Stimulated activated CD8-positive, alpha-beta memory T cell treated with anti-CD3 and anti-CD28 coated beads, Interleukin-4, amount 100 ng/mL, for 24 hours (primary cell): Measurements from ENCODE around the gene CMTM2.
A peak's percentile ranks its signal among the peaks of the same experiment; 100 is the strongest.
"Not testable (repeated sequence)": the region's sequence is repeated elsewhere in the genome, so short reads cannot be mapped to it uniquely, and the experiment has no call there.

Experiments
- DNase-seq: peaks from one replicate; pipeline ENCODE4 v3.0.0-alpha.2; 2020; ENCODE audit warnings: low read depth

The CMTM2 gene

DNA sequence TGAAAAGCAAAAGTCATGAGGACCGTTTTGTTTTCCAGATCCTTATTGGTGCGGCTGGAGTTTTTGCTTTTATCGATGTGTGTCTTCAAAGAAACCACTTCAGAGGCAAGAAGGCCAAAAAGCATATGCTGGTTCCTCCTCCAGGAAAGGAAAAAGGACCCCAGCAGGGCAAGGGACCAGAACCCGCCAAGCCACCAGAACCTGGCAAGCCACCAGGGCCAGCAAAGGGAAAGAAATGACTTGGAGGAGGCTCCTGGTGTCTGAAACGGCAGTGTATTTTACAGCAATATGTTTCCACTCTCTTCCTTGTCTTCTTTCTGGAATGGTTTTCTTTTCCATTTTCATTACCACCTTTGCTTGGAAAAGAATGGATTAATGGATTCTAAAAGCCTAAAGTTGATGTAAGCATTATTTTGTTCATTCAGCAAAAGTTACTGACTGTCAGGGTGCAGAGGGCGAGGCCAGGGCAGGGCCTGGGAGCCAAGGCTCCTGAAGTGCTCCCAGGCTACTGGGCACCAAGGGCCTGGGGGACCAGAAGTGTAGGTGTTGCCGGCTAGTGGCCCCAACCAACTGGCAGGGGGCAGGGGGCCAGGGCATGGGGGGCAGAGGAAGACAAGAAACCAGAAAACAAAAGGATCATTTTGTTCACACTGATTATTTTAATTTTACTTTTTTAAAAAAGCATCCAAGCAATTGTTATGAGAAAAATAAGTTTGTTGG, 8.8 kb downstream of the CMTM2 start:
- DNase-seq: no peak

DNA sequence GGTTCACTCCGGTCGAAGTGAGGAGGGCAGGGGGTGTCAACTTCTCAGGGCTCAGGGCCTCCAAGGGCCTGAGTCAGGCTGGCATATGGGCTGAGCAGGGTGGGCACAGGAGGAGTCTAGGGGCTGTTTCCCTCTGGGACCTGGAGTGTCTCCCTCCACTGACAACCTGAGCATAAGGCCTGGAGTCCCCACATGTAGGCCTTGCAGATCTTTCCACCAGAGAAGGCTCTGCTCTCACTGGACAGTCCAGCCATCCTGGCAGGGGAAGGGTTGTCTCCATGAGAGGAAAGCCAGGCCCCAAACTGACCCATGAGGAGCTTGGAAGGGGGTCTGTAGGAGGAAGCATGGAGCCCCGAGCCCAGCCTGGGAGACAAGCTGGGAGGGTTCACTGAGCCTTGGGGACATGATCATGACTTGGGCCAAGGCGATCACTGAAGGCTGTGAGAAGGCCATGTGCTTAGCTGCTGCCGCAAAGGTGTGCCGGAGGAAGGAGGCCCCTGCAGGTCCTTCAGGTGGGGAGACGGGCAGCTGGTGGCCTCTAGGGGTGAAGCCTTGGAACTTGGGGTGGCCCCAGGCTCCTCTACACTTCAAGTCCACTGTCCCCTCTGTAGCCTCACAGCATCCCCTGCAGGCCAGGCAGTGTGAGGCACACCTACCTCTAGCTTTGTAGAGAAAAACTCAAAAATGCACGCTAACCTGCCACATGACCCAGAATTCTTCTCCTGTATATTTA, 9.9 kb downstream of the CMTM2 start:
- peak; percentile 34 for DNase-seq

DNA sequence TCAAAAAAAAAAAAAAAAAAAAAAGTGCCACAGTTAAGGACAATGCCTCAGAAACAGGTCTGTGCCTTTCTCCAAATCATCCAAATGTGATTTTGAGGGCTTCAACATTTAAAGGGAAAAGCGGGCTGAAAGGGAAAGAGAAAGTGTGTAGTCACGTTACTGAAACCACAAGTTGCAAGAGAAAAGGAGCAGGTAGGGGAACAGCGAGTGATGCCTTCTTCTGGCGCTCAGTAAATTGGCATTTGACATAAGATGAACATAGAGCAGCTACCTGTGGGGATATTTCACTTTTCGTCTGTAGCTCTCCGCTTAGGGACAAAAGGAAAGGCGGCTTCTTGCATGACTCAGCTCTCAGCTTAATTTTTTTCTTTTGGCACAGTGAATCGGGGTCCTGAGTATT, 11.1 kb downstream of the CMTM2 start:
- DNase-seq: no peak

DNA sequence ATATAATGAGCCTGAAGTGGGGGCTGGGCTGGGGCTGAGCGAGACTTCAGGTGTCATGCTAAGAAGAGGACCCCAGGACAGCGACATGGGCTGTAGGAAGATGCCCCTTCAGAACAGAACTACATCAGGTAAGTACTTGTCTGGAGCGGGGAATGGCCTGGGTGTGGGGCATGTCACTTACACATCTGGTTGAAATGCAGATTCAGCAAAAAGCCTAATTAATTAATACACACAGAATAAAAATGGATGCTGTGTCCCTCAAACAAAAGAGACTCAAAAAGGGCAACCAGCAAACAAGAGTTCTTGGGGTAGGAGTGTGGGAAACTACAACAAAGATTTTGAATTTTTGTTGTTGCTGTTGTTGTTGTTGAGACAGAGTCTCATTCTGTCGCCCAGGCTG, 11.8 kb downstream of the CMTM2 start:
- DNase-seq: no peak

DNA sequence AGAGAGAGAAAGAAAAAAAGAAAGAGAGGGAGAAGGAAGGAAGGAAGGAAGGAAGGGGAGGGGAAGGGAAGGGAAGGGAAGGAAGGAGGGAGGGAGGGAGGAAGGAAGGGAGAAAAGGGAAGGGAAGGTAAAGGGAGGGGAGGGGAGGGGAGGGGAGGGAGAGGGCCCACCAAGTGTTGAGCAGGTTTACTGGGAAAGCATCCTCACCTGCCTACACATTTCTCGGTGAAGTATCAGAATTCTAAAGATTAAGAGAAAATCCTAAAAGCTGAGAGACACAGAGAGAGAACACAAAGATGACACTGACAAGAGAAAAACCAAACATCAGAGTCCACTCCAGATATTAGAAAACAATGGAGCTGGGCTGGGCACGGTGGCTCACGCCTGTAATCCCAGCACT, 13.0 kb downstream of the CMTM2 start:
- DNase-seq: no peak

DNA sequence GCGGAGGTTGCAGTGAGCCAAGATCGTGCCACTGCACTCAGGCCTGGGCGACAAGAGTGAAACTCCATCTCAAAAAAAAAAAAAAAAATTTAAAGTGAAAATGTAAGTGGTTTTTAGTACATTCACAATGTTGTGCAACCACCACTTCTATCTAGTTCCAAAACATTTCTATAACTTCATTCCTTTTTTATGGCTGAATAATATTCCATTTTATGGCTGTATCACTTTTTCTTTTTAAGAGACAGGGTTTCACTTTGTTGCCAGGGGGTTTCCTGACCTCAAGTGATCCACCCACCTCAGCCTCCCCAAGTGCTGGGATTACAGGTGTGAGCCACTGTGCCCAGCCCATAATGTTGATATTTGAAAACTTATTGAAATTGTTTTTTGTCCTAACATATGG, 13.6 kb downstream of the CMTM2 start:
- DNase-seq: no peak

DNA sequence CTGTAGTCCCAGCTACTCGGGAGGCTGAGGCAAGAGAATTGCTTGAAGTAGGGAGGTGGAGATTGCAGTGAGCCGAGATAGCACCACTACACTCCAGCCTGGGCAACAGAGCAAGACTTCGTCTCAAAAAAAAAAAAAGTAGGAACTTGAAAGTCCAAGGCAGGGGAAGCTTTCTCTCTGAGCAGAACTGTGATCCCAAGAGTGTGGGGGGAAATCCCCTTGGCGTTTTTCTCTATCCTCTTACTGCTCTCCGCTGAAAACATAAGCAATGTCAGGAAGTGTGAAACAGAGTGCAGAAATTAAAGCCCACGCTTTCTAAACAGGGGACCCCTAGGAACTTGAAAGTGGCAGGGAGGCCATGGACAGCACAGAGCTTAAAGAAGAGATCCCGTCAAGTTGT, 15.5 kb downstream of the CMTM2 start:
- DNase-seq: no peak

DNA sequence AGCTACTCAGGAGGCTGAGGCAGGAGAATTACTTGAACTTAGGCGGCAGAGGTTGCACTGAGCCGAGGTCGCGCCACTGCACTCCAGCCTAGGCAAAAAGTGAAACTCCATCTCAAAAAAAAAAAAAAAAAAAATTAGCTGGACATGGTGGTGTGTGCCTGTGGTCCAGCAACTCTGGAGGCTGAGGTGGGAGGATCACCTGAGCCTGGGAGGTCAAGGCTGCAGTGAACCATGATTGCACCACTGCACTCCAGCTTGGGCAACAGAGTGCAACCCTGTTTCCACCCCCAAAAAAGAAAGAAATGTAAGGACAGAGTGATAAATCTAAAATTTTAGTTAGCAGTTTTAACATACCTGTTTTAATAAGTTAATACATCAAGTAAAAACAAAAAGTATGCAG, 17.3 kb downstream of the CMTM2 start:
- not testable (repeated sequence) for DNase-seq

DNA sequence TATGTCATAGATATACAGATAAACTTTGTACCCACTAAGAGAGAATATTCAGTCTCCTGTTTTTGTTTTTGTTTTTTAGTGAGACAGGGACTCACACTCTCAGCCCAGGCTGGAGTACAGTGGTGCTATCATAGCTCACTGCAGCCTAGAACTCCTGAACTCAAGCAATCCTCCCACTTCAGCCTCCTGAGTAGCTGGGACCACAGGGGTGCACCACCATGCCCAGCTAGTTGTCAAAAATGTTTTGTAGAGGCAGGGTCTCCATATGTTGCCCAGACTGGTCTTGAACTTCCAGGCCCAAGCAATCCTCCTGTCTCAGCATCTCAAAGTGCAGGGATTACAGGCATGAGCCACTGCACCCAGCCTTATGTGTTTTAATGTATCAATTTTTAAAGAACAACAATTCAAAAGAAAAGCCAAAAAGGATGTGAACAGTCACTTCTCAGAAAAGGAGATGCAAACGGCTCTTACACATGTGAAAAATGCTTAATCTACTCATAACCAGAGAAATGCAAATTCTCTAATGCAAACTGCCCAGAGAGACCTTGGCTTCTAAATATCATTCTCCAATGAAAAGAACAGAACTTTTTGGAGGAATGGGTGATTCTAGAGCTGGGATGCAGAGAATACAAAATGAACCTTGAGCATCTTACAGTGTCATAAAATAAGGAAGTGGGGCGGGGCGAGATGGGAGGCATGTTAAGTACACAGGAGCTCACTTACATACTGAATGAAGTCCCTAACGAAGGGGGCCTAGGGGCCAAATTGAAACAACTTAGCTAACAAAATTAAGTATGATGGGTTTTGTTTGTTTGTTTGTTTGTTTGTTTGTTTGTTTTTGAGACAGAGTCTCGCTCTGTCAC, 18.0 kb downstream of the CMTM2 start:
- no peak for DNase-seq

DNA sequence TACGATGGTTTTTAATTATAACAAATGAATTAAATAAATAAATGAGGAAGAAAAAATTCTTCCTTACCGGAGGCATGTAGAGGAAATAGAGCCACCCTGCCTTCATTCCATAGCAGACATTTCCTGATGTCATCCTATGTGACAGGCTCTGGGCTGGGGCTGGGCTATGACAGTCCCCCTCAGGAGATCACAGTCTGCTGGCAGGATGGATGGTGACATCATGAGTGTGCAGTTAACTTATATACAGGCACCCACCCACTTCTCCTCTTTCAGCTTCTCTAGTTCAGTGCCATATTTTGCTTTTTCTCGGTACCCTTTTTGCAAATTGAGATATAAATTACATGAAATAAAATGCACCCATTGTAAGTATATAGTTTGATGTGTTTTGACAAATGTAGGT, 18.8 kb downstream of the CMTM2 start:
- DNase-seq: no peak

DNA sequence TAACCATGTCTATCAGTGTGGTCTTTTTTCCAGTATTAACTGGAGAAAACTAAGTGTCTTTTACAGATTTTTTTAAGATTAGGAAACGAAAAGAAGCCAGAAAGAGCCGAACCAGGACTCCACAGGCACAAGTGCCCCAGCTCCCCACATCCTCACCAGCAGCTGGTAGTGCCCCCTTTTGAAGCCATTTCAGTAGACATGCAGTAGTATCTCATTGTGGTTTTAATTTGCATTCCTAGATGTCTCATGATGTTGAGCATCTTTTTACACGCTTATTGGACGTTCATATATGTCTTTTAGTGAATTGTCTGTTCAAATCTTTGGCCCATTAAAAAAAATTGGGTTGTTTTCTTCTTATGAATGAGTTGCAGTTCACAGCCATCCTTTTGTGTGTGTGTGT, 20.5 kb downstream of the CMTM2 start:
- DNase-seq: no peak

DNA sequence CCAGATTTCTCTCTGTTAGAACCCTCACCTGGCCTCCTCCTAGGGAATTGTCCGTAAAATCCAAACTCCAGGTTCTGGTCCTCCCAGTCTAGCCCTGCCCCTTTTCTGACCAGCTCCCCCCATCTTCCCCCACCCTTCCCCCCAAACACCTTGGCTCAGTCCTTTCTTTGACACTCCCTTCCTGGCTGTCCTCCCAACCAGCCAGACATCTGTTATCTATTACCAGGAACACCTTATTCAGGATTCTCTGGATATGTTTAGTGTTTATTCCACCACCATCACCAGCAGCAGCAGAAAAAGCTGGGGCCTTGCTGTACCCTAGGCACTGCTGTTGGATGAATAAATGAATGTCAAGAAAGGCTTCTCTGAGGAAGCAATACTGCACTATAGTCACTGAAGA, 21.2 kb downstream of the CMTM2 start:
- no peak for DNase-seq

DNA sequence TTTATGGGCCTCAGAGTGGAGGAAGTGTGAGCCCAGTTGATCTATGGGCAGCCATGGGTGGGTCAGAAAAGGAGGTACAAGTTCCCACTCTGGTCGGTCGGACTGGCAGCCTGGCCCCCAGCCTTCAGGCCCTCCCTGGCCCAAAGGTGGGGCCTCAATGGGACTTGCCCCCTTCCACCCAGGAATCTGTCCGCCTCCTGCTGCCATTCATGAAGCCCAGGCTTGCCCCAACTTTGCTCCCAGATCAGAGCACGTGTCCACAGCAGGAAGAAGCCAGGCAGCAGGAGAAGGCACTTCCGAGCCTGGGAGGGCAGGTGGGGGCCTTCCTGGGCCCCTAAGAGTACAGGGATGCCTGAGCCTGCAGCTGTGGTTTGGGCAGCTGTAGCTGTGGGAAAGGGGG, 22.2 kb downstream of the CMTM2 start:
- no peak for DNase-seq

DNA sequence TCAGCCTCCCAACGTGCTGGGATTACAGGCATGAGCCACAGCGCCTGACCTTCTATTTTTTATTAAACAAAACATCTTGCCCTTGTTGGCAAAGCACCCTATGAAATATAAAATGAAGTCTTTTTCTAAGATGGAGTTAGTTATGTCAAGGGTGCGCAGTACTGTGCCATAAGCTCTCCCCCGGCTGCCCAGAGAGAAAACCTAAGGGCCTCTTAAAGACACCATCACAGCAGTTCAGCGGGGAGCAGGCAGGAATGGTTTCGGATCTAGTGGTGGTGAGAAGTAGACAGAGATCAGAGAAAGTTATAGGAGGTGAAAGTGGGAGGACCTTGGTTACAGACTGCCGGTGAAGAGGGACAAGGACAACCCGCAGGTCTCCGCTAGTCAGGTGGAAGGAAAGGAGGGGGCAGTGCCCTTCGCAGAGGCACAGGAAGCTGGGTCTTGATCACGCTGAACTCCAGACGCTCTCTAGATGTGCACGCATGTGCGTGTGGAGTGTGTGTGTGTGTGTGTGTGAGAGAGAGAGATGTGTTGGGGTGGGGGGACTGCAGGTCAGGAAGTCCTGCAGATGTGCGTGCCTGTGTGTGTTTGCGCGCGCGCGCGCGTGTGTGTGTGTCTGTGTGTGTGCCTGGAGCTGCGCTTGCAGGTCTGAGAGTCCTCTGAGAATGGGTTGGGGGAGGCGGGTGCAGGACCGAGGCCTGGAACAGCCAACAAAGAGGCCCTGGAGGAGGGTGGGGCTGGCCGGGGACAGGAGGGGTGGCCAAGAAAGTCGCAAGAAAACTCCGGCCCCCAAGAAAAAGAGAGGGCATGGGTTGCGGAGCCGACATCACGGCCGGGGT, 24.5 kb downstream of the CMTM2 start:
- peak; percentile 43 for DNase-seq

DNA sequence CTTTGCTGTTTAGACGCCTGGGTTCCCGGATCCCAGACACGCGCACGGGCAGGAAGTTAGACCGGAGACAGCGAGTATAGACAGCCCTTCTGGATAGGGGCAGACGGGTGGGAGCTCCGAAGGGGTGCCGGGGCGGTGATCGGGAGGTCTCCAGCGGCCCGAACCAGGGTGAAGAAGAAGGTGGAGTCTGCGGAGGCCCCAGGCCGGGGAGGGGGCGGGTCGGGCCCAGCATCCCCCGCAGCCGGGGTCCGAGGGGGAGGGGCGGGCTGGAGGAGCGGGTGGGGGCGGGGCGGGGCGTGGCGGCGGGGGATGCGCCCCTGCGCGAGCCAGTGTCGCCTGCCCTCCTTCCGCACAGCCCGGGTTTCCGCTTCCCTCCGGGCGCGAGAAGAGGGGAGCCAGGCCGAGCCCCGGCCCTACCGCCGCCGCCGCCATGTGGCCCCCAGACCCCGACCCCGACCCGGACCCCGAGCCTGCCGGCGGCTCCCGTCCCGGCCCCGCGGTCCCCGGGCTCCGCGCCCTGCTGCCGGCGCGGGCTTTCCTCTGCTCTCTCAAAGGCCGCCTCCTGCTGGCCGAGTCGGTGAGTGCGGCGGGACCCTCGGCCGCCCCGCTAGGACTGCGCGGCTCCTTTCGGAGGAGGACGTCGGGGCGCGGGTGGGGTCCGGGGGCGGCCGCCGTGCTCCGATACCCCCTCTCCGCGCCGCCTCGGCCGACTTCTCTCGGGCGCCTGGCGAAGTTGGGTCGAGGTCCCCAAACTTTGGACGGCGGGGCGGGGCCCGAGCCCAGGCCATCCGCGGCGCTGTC, 25.3 kb downstream of the CMTM2 start, which contains the start of gene CMTM3:
Gene CMTM3 (plus strand): TSS at position 329 of the 801 bp plus-strand sequence. CDS start 102 bp downstream, at position 431.
- peak; percentile 62 for DNase-seq

DNA sequence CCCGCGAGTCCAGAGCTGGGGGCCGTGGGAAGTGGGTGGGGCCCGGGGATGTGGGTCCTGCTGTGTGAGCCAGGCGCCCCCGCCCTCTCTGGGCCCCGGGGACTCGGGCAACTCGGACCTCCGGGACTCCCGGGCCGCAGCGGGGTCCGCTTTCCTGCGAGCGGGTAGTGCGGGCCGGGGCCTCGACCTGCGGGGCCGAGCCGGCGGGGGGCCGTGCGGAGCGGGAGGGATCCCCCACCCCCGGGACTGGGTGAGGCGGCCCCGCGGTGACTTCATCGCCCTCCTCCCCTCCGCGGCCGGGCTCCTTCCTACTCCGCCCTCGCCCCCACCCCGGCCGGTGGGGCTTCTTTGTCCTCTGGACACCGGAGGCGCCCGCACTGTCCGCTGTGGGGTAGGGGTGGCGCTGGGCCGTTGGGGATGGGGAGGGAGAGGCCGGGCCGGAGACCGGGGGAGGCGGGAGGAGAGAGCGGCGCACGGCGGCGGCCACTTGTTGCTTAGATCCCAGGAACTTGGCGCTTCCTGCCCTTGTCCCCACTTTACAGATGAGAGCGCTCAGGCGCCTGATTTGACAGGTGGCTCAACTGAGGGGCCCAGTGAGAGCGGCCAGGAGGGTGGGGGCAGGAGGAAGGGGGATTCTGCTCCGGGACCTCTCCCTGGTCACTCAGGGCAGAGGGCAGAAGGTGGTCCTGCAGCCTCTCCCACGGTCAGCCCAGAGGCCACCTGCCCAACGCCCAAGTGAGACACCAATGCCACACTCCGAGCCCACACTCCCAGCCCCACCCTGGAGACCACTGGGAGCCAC, 26.1 kb downstream of the CMTM2 start:
- DNase-seq: peak; percentile 20

DNA sequence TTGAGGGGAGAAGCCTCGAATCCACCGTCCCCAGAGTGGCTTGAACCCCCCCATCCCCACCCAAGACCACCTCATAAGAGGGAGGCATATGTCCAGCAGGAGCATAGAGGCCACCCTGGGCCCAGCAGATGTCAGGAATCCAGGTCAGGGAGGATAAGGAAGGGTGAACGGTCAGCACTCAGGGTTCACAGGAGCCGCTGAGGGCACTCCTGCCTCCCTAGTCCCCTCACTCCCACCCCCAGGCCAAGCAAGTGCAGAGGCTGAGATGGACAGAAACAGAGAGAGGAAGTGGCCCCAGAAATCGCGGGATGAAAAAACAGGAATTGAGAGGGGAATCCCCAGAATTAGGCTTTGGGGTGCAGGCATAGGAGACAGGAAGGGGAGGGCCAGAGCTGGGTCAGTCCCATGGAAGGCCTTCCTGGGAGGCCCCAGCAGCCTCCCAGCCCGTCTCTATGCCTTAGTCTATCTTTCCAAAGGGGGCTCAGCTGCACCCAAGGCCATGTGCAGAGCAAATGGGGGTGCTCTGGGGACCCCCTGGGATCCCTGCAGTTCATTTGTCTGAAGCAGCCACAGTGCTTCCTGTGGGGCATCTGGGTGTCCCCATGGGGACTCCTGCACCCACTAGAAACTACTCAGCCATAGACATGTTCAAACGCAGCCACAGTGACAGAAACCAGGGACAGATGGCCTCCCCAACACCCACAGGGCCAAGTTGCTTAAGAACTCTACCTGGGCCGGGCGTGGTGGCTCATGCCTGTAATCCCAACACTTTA, 26.9 kb downstream of the CMTM2 start:
- DNase-seq: no peak

DNA sequence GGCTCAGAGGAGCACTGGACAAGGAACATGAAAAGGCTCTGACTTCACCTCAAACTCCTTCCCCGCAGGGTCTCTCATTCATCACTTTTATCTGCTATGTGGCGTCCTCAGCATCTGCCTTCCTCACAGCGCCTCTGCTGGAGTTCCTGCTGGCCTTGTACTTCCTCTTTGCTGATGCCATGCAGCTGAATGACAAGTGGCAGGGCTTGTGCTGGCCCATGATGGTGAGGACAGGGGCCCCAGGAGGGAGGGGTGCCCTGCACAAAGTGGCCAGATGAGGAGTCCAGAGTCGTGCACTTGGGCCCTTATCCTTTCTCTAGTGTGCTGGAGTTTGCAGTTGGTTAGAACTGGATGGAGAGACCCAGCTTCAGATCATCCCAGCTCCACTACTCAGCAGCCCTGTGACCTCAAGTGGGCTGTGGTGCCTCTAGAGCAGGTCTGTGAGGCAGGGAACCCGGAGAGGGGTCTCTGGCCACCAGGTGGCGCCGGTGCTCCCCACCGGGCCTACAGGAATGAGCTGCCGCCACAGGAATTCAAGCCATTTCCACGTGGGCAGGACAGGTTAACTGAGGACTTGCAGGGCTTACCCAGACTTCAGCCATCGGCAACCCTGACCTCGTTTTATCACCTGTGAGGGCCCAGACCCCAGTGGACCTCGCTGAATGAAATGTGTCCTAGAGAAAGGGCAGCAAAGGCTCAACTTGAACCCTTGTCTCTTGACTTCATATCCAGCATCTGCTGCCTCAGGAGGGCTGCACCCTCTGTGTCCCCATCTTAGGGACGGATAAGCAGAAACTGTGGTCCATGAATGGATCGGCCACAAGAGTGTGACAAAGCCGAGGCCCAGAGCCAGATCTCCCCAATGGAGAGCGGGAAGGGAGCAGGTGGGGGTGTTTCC, 29.2 kb downstream of the CMTM2 start:
- peak; percentile 80 for DNase-seq
